Heart left ventricle (tissue), 16 donors: ENCODE data around the gene CCSER2. TPM values are rescaled to one million over a fixed set of nuclear protein-coding genes. Genes with fewer than 3 reads are reported as not detected.
A peak's percentile ranks its signal among the peaks of the same experiment; 100 is the strongest.
"Not testable (repeated sequence)": the region's sequence is repeated elsewhere in the genome, so short reads cannot be mapped to it uniquely, and the experiment has no call there.

Source experiments
- ATAC-seq, 4 donors: fragments of 200-7000 bp; cut with Tn5 transposase; one replicate each; pipeline ENCODE4 v1.9.1; 2020 to 2022; ENCODE audit warnings: moderate library complexity in 4 of 4, mild to moderate bottlenecking in 3 of 4, moderate number of reproducible peaks in 1 of 4
- DNase-seq, 5 donors: peaks; one replicate each; pipeline ENCODE4 v3.0.0-alpha.2; 2020
- H3K27ac ChIP-seq, 12 donors: fragments of 200-600 bp; sonication (generic) in 4 of 12; one replicate each; pipeline versions ENCODE4 v1.5.0 to v1.8.0; 2016 to 2022; ENCODE audit warnings: mild to moderate bottlenecking in 2 of 12
- H3K27me3 ChIP-seq, 9 donors: fragments of 200-600 bp; sonication (generic) in 2 of 9; one replicate each; pipeline versions ENCODE4 v1.5.1 to v1.8.0; 2016 to 2022; ENCODE audit warnings: mild to moderate bottlenecking in 3 of 9
- H3K36me3 ChIP-seq, 9 donors: fragments of 200-600 bp; sonication (generic) in 2 of 9; one replicate each; pipeline versions ENCODE4 v1.5.0 to v1.8.0; 2018 to 2022; ENCODE audit warnings: mild to moderate bottlenecking in 2 of 9
- H3K4me1 ChIP-seq, 12 donors: fragments of 200-600 bp; sonication (generic) in 4 of 12; one replicate each; pipeline versions ENCODE4 v1.5.0 to v1.8.0; 2016 to 2022; ENCODE audit warnings: mild to moderate bottlenecking in 3 of 12
- H3K4me3 ChIP-seq, 12 donors: fragments of 200-600 bp; sonication (generic) in 4 of 12; one replicate each; pipeline versions ENCODE4 v1.5.0 to v1.8.0; 2017 to 2022; ENCODE audit warnings: mild to moderate bottlenecking in 9 of 12, moderate library complexity in 4 of 12
- H3K9me3 ChIP-seq, 12 donors: fragments of 200-600 bp; sonication (generic) in 4 of 12; one replicate each; pipeline versions ENCODE4 v1.5.0 to v1.8.0; 2016 to 2022; ENCODE audit warnings: mild to moderate bottlenecking in 1 of 12
- POLR2A ChIP-seq, 2 donors: fragments of 450-650 bp; IDR thresholded peaks; one replicate each; pipeline ENCODE4 v1.6.1; 2017; ENCODE audit warnings: antibody characterized with exemption in 2 of 2, mild to moderate bottlenecking in 2 of 2, moderate library complexity in 2 of 2
- WGBS, 4 donors: extraction: QIAGEN DNeasy Blood & Tissue Kit in 2 of 4; methylation state at CpG; one replicate each; pipeline versions ENCODE4 v1.1.5 to v1.1.7; 2013 to 2018; 5-methylcytosine and 5-hydroxymethylcytosine counted together
- intact Hi-C, 10 donors: fragments of 100-400 bp; cut with DNase I; formaldehyde crosslinking; loops; one replicate each; pipeline versions ENCODE4 v1.11.1 to v1.14.2; 2022
- long read RNA-seq, 3 donors: library from polyadenylated mRNA; unstranded; transcript quantifications; one replicate each; pipeline ENCODE4 v2.0.0, GENCODE V29; 2020 to 2021
- polyA plus RNA-seq, 2 donors: library from polyadenylated mRNA; stranded (reverse); fragments of 200-250 nt; gene quantifications; one replicate each; pipeline ENCODE4 v1.2.3, GENCODE V29; 2013
- total RNA-seq, 9 donors: library from RNA; depleted of rRNA in 2 of 9; stranded (reverse); fragments of >200 nt in 2 of 9; fragmentation: NEBNext Ultra II Directional in 3 of 9; extraction: Animal tissue kit (Norgen Biotek cat#: 25700) in 3 of 9; gene quantifications; one replicate each; pipeline versions ENCODE4 v1.1.0 to v1.2.4, GENCODE V29; 2016 to 2023
- TF ChIP-seq, protein P1 (sequence below), 12 donors: fragments of 200-600 bp; sonication (generic) in 4 of 12; IDR thresholded peaks; one replicate each; pipeline versions ENCODE4 v1.5.0 to v1.8.0; 2018 to 2022; ENCODE audit warnings: antibody characterized with exemption in 12 of 12, mild to moderate bottlenecking in 5 of 12
- donor health status: ischemic (EF 13 %, LVEDD 7.1; RV severe dilation, severe dysfunction).
- donor health status: healthy with polysubstance abuse.
- donor health status: DM: no; HTN: yes; CAD: no.
- donor health status: DM: no; HTN: no; CAD: no.
- donor health status: ischemic (EF 25% LVEDD 6.9; RV normal size, moderate dysfunction).
- donor health status: ischemic (EF 25% LVEDD 5.7; RV mildly dilated, moderate dysfunction).
- donor health status: healthy.
- donor health status: DM: yes; HTN: yes; CAD: no.
- donor health status: ischemic (EF 35%, LVEDD 5.7; RV mildly dilated, moderate dysfunction).
- donor health status: nonischemic (EF 11% LVEDD 7.7; RV severe dilation, severe dysfunction).
- donor health status: DM: yes; HTN: yes; CAD: no.
- donor health status: PGD.
- donor health status: ischemic (EF 29% LVEDD 5.4; RV normal size, mild dysfunction).
- donor health status: nonischemic (EF 23%, LVEDD 6.1; RV moderate dilation, normal function).

The CCSER2 gene, protein sequence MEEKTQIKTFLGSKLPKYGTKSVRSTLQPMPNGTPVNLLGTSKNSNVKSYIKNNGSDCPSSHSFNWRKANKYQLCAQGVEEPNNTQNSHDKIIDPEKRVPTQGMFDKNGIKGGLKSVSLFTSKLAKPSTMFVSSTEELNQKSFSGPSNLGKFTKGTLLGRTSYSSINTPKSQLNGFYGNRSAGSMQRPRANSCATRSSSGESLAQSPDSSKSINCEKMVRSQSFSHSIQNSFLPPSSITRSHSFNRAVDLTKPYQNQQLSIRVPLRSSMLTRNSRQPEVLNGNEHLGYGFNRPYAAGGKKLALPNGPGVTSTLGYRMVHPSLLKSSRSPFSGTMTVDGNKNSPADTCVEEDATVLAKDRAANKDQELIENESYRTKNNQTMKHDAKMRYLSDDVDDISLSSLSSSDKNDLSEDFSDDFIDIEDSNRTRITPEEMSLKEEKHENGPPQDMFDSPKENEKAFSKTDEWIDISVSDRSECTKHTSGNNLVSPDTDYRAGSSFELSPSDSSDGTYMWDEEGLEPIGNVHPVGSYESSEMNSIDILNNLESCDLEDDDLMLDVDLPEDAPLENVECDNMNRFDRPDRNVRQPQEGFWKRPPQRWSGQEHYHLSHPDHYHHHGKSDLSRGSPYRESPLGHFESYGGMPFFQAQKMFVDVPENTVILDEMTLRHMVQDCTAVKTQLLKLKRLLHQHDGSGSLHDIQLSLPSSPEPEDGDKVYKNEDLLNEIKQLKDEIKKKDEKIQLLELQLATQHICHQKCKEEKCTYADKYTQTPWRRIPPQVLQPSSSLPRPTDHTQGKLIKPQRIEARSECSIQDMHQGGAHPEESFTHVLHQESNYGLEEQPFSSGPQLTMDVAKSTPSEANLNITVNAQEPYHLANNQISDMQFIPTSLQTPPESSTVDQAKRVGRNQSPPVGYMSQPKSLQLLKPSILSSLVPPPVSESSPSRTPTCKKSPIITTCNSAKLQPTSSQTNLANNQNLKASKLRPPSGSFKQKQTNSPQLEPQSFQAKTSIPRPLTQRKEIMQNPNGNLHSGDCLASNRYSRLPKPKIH
- total RNA-seq (100 to 1,000 TPM; 101 to 244 (median 161) TPM), polyA plus RNA-seq (10 to 100 TPM; 32.4 to 72.0 TPM)
- long read RNA-seq, donor 1, full-length matches to known transcripts, result 8 of 98 reads
- long read RNA-seq, donor 1, partial matches to known transcripts, result 74 of 98 reads
- long read RNA-seq, donor 1, other reads (novel, unspliced or antisense), result 16 of 98 reads
- long read RNA-seq, donor 2, full-length matches to known transcripts, result 5 of 171 reads
- long read RNA-seq, donor 2, partial matches to known transcripts, result 157 of 171 reads
- long read RNA-seq, donor 2, other reads (novel, unspliced or antisense), result 9 of 171 reads
- long read RNA-seq, donor 3, full-length matches to known transcripts, result 10 of 120 reads
- long read RNA-seq, donor 3, partial matches to known transcripts, result 89 of 120 reads
- long read RNA-seq, donor 3, other reads (novel, unspliced or antisense), result 21 of 120 reads

- H3K36me3 ChIP-seq, result no peaks in the 10 kb centered on the region
- WGBS, 4 donors, result 1% methylated on average over 29 to 104 of the region's 104 CpGs
- ATAC-seq, result peak; percentile 97 to 99 (median 98)
- peaks cover 0 to 48% (median 21%) of the 10 kb centered on the region in 12 donors for H3K4me1 ChIP-seq
- intact Hi-C loops, result no loop called here
- H3K27ac ChIP-seq, result peak within 1 kb of the TSS; percentile 88 to 99 (median 97)
- no peaks in the 10 kb centered on the region for H3K9me3 ChIP-seq
- DNase-seq, result peak; percentile 98 to 99 (median 99)
- peak; percentile 56 to 85 for TF ChIP-seq POLR2A (IDR thresholded peaks at IDR 0.05)
- TF ChIP-seq, protein P1, sequence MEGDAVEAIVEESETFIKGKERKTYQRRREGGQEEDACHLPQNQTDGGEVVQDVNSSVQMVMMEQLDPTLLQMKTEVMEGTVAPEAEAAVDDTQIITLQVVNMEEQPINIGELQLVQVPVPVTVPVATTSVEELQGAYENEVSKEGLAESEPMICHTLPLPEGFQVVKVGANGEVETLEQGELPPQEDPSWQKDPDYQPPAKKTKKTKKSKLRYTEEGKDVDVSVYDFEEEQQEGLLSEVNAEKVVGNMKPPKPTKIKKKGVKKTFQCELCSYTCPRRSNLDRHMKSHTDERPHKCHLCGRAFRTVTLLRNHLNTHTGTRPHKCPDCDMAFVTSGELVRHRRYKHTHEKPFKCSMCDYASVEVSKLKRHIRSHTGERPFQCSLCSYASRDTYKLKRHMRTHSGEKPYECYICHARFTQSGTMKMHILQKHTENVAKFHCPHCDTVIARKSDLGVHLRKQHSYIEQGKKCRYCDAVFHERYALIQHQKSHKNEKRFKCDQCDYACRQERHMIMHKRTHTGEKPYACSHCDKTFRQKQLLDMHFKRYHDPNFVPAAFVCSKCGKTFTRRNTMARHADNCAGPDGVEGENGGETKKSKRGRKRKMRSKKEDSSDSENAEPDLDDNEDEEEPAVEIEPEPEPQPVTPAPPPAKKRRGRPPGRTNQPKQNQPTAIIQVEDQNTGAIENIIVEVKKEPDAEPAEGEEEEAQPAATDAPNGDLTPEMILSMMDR (IDR thresholded peaks at IDR 0.05), result peak in 2 of 12 donors; percentile 11 to 25
- H3K27me3 ChIP-seq, result no peaks in the 10 kb centered on the region
- H3K4me3 ChIP-seq, result peak within 1 kb of the TSS; percentile 66 to 100 (median 90)
These were observed at the start of gene CCSER2 for GRCh38 chr10:84328418-84329195. CCSER2 (plus strand) TSS chr10:84328589; CDS start chr10:84371053, 42,464 bp downstream.

DNA sequence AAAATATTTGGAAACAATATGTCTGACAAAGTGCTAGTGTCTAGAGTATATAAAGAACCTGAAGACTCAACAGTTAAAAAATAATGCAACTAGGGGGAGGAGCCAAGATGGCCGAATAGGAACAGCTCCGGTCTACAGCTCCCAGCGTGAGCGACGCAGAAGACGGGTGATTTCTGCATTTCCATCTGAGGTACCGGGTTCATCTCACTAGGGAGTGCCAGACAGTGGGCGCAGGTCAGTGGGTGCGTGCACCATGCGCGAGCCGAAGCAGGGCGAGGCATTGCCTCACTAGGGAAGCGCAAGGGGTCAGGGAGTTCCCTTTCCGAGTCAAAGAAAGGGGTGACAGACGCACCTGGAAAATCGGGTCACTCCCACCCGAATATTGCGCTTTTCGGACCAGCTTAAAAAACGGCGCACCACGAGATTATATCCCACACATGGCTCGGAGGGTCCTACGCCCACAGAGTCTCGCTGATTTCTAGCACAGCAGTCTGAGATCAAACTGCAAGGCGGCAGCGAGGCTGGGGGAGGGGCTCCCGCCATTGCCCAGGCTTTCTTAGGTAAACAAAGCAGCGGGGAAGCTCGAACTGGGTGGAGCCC lies 48.4 kb upstream of the CCSER2 start:
- H3K27ac ChIP-seq, H3K9me3 ChIP-seq, ATAC-seq, H3K4me1 ChIP-seq, H3K36me3 ChIP-seq, DNase-seq, H3K4me3 ChIP-seq, intact Hi-C loops: not testable (repeated sequence)
- 71 to 84% (median 73%) methylated on average over 26 to 31 of the region's 31 CpGs for WGBS, 4 donors
- H3K27me3 ChIP-seq, result peaks cover 0 to 33% (median under 1%) of the 10 kb centered on the region in 9 donors

- intact Hi-C loops, result no loop called here
- no peaks in the 10 kb centered on the region for H3K4me1 ChIP-seq
- ATAC-seq (no peak), DNase-seq (no peak)
- no peak overlapping the region for H3K4me3 ChIP-seq
- no peak for TF ChIP-seq POLR2A (IDR thresholded peaks at IDR 0.05)
- TF ChIP-seq, protein P1 (IDR thresholded peaks at IDR 0.05), result no peak
- no peaks in the 10 kb centered on the region for H3K27me3 ChIP-seq
- no peak overlapping the region for H3K27ac ChIP-seq
- H3K36me3 ChIP-seq, result no peaks in the 10 kb centered on the region
- no peaks in the 10 kb centered on the region for H3K9me3 ChIP-seq
These were observed 41.7 kb upstream of the CCSER2 start for GRCh38 chr10:84286695-84287094.
